ENCODE results near the gene POLDIP3.
"Not testable (repeated sequence)": the region's sequence is repeated elsewhere in the genome, so short reads cannot be mapped to it uniquely, and the experiment has no call there.

DNA sequence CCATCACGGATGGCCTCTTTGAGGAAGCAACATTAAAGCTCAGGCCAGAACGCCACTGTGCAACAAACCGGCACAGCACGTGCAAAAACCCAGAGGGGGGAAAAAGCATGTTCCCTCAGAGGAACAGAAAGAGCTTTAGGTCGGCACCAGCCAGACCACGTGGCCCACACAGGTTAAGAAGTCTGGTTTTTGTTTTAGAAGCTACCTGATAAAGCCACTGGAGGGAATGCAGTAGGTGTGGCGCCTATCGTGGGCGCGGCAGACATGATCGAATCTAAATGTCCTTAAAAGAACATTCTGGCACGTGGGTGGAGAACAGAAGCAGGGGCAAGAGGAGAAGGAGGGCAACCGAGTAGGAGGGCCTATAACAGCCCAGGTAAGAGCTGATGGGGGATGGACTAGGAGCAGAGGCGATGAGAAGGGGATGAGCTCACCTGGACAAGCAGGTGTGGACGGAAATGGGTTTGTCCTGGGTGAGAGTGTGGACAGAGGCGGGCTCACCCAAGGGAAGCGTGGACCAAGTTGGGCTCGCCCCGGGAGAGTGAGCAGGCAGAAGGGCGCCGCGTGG, 33.4 kb downstream of the POLDIP3 start:
- not testable (repeated sequence) for TF ChIP-seq TAF1 (IDR thresholded peaks at IDR 0.05; ENCODE audit: borderline replicate concordance, low read depth, low read length); POLR2AphosphoS5 (IDR thresholded peaks at IDR 0.05; ENCODE audit: low read depth, low read length)
- peak; percentile 9; the same call in 1 of the 2 replicates for TF ChIP-seq POLR2A (IDR thresholded peaks at IDR 0.05; ENCODE audit: low read depth, low read length)
